GM12874 (cell line): ENCODE measurements around the gene VAV1.

ENCODE experiments used
- CTCF ChIP-seq: IDR thresholded peaks from 2 replicates; pipeline ENCODE4 v1.5.1; 2011; ENCODE audit warnings: low read depth, mild to moderate bottlenecking, control low read depth, low read length, moderate library complexity; ENCODE audit not compliant: insufficient read depth

Gene VAV1

GRCh38 chr19:6875218-6875617 lies 102.7 kb downstream of the VAV1 start:
- TF ChIP-seq CTCF = no peak

- TF ChIP-seq CTCF = no peak
Observed at GRCh38 chr19:6876748-6877147, 104.2 kb downstream of the VAV1 start.

- TF ChIP-seq CTCF = no peak
Observed at GRCh38 chr19:6877766-6878165, 105.3 kb downstream of the VAV1 start.

GRCh38 chr19:6886277-6886897 lies 113.9 kb downstream of the VAV1 start:
- TF ChIP-seq CTCF = no peak

GRCh38 chr19:6887316-6887715 lies 114.8 kb downstream of the VAV1 start, which contains the start of gene ADGRE1:
Gene ADGRE1 (plus strand): TSS chr19:6887579. CDS start chr19:6887609, 30 bp downstream.
- TF ChIP-seq CTCF = no peak

GRCh38 chr19:6888967-6889366 lies 116.5 kb downstream of the VAV1 start:
- TF ChIP-seq CTCF = no peak

GRCh38 chr19:6890401-6890913 lies 117.9 kb downstream of the VAV1 start:
- TF ChIP-seq CTCF = no peak
